ENCODE results near the gene OPCML.

GRCh38 chr11:132464003-132464342 is 1068.3 kb downstream of the OPCML start:
- TF ChIP-seq POLR2AphosphoS5 (IDR thresholded peaks at IDR 0.05; ENCODE audit: low read depth) (no peak), CTCF (IDR thresholded peaks at IDR 0.05; ENCODE audit: insufficient read depth, low read length) (no peak)

Data from HL-60 (cell line).